ENCODE results near the gene ZBED4.

ZBED4 gene

GRCh38 chr22:49924113-49924833, 70.6 kb downstream of the ZBED4 start:
- H2AFZ ChIP-seq (ENCODE audit: low read length), result no peak overlapping the region
- no peaks in the 10 kb centered on the region for H3K9me3 ChIP-seq (ENCODE audit: low read length)
- H3K79me2 ChIP-seq (ENCODE audit: insufficient read depth, low read length), result no peaks in the 10 kb centered on the region
- peak overlapping the region; percentile 16 for H3K4me3 ChIP-seq (ENCODE audit: low read depth, low read length, poor library complexity, severe bottlenecking)
- H4K20me1 ChIP-seq (ENCODE audit: insufficient read depth, low read length), result no peaks in the 10 kb centered on the region
- peak overlapping the region; percentile 99 for H3K27ac ChIP-seq (ENCODE audit: low read depth, low read length, poor library complexity, severe bottlenecking)
- H3K4me2 ChIP-seq (ENCODE audit: low read length), result peak overlapping the region; percentile 69
- no peaks in the 10 kb centered on the region for H3K9me2 ChIP-seq (ENCODE audit: low read depth, low read length)
- peaks cover 27% of the 10 kb centered on the region; the same call in 1 of the 2 replicates for H3K36me3 ChIP-seq (ENCODE audit: insufficient read depth, low read length)
- H3K27me3 ChIP-seq (ENCODE audit: insufficient read depth, low read length), result no peaks in the 10 kb centered on the region
- peaks cover 68% of the 10 kb centered on the region for H3K4me1 ChIP-seq (ENCODE audit: insufficient read depth, low read length, severe bottlenecking)
- TF ChIP-seq, protein P1, sequence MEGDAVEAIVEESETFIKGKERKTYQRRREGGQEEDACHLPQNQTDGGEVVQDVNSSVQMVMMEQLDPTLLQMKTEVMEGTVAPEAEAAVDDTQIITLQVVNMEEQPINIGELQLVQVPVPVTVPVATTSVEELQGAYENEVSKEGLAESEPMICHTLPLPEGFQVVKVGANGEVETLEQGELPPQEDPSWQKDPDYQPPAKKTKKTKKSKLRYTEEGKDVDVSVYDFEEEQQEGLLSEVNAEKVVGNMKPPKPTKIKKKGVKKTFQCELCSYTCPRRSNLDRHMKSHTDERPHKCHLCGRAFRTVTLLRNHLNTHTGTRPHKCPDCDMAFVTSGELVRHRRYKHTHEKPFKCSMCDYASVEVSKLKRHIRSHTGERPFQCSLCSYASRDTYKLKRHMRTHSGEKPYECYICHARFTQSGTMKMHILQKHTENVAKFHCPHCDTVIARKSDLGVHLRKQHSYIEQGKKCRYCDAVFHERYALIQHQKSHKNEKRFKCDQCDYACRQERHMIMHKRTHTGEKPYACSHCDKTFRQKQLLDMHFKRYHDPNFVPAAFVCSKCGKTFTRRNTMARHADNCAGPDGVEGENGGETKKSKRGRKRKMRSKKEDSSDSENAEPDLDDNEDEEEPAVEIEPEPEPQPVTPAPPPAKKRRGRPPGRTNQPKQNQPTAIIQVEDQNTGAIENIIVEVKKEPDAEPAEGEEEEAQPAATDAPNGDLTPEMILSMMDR (IDR thresholded peaks at IDR 0.05; ENCODE audit: low read length), result no peak
- TF ChIP-seq EZH2 (IDR thresholded peaks at IDR 0.05; ENCODE audit: borderline replicate concordance, low read length), result no peak
- H3F3A ChIP-seq (ENCODE audit: insufficient read depth, low read length), result peaks cover 10% of the 10 kb centered on the region
- H3K9ac ChIP-seq (ENCODE audit: low read length), result peak overlapping the region; percentile 53

DNA sequence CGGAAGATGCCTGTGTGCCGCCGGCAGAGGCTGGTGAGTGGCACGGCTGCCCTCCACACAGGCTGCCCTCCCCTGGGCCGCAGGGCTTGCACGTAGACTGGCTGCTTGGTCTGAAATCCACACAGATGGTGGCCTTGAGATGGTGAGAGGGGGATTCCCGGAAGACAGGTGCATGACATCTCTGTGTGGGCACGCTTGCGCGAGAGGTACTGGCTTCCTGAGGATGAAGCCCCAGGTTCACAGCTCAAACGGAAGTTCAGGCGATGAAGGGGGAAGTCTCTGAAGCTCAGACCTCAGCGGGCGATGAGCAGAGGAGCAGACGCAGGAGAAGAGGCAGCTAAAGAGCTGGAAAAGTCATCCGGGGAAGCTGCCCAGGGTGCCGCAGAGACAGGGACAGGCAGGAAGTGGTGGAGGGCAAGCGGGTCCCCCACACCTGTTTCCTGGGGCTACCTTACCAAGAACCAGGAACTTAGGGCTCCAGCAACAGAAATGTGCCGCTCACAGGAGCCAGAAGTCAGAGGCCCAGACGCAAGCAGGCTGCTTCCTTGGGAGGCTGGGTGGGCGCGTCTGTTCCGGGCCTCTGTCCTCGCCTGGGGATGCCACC, 72.0 kb downstream of the ZBED4 start:
- Histone ChIP-seq H3K4me2 (ENCODE audit: low read length) (peak overlapping the region; percentile 69), H4K20me1 (ENCODE audit: insufficient read depth, low read length) (no peaks in the 10 kb centered on the region), H3K27ac (ENCODE audit: low read depth, low read length, poor library complexity, severe bottlenecking) (peak overlapping the region; percentile 99), H3F3A (ENCODE audit: insufficient read depth, low read length) (peaks cover 10% of the 10 kb centered on the region), H2AFZ (ENCODE audit: low read length) (no peak overlapping the region), H3K27me3 (ENCODE audit: insufficient read depth, low read length) (no peaks in the 10 kb centered on the region), H3K9ac (ENCODE audit: low read length) (peak overlapping the region; percentile 65), H3K4me1 (ENCODE audit: insufficient read depth, low read length, severe bottlenecking) (peaks cover 66% of the 10 kb centered on the region), H3K9me3 (ENCODE audit: low read length) (no peaks in the 10 kb centered on the region), H3K4me3 (ENCODE audit: low read depth, low read length, poor library complexity, severe bottlenecking) (peak overlapping the region; percentile 52), H3K9me2 (ENCODE audit: low read depth, low read length) (no peaks in the 10 kb centered on the region), H3K36me3 (ENCODE audit: insufficient read depth, low read length) (peaks cover 20% of the 10 kb centered on the region; the same call in 1 of the 2 replicates), H3K79me2 (ENCODE audit: insufficient read depth, low read length) (no peaks in the 10 kb centered on the region)
- TF ChIP-seq EZH2 (IDR thresholded peaks at IDR 0.05; ENCODE audit: borderline replicate concordance, low read length), result no peak
- TF ChIP-seq, protein P1 (IDR thresholded peaks at IDR 0.05; ENCODE audit: low read length), result no peak

DNA sequence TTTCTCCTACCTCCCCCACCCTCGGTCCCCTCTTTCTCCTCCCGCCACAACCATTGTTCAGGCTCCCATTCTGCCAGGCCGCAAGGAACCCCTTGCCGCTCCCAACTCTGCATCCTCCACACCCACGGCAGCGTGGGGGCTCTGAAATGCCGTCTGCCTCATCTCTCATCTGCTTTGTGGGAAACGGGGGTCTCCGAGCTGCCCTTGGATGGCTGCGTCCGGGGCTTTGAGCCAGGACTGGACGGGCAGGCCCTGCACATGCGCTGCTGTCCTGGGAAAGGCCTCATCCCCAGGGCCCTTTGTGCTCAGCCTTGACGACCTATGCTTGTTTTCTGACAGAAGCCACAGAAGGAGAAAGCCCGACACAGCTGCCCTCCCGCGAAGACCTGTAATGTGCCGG, 73.3 kb downstream of the ZBED4 start:
- Histone ChIP-seq H3K79me2 (ENCODE audit: insufficient read depth, low read length) (no peaks in the 10 kb centered on the region), H3K9ac (ENCODE audit: low read length) (no peak overlapping the region), H3K36me3 (ENCODE audit: insufficient read depth, low read length) (peaks cover 7% of the 10 kb centered on the region; the same call in 1 of the 2 replicates), H3K27ac (ENCODE audit: low read depth, low read length, poor library complexity, severe bottlenecking) (peak overlapping the region; percentile 35), H2AFZ (ENCODE audit: low read length) (no peak overlapping the region), H3K4me2 (ENCODE audit: low read length) (no peak overlapping the region), H3K9me3 (ENCODE audit: low read length) (no peaks in the 10 kb centered on the region), H3K4me1 (ENCODE audit: insufficient read depth, low read length, severe bottlenecking) (peaks cover 68% of the 10 kb centered on the region), H4K20me1 (ENCODE audit: insufficient read depth, low read length) (no peaks in the 10 kb centered on the region), H3K9me2 (ENCODE audit: low read depth, low read length) (no peaks in the 10 kb centered on the region), H3K27me3 (ENCODE audit: insufficient read depth, low read length) (no peaks in the 10 kb centered on the region), H3F3A (ENCODE audit: insufficient read depth, low read length) (peaks cover 10% of the 10 kb centered on the region), H3K4me3 (ENCODE audit: low read depth, low read length, poor library complexity, severe bottlenecking) (no peak overlapping the region)
- TF ChIP-seq, protein P1 (IDR thresholded peaks at IDR 0.05; ENCODE audit: low read length), result no peak
- TF ChIP-seq EZH2 (IDR thresholded peaks at IDR 0.05; ENCODE audit: borderline replicate concordance, low read length), result no peak

Data from OCI-LY1 (cell line).